ENCODE measurements around the gene SMYD3.

SMYD3 gene

GRCh38 chr1:246383791-246384190, 123.3 kb downstream of the SMYD3 start:
- no peaks in the 10 kb centered on the region for H3K27me3 ChIP-seq (ENCODE audit: insufficient read depth, low read length, poor library complexity)
- DNase-seq = no peak
- H4K20me1 ChIP-seq (ENCODE audit: insufficient read depth, low read length) = 0 out of 2 replicates have a peak, but pooled peaks cover 5% of the 10 kb centered on the region
- no peak overlapping the region for H3K4me3 ChIP-seq (ENCODE audit: low read depth in 1 of 2, low read length in 2 of 2)
- no peaks in the 10 kb centered on the region for H3K4me1 ChIP-seq (ENCODE audit: insufficient read depth, low read length)
- ATAC-seq (ENCODE audit: insufficient read depth, low read depth) = no peak
- peaks cover 10% of the 10 kb centered on the region for H3K79me2 ChIP-seq (ENCODE audit: insufficient read depth, low read length)
- no peaks in the 10 kb centered on the region for H3K9me3 ChIP-seq (ENCODE audit: insufficient read depth, low read length, severe bottlenecking)
- H3K4me2 ChIP-seq (ENCODE audit: insufficient read depth, low read length) = no peak overlapping the region
- H3K36me3 ChIP-seq (ENCODE audit: insufficient read depth, low read length) = no peaks in the 10 kb centered on the region
- TF ChIP-seq, protein P1, sequence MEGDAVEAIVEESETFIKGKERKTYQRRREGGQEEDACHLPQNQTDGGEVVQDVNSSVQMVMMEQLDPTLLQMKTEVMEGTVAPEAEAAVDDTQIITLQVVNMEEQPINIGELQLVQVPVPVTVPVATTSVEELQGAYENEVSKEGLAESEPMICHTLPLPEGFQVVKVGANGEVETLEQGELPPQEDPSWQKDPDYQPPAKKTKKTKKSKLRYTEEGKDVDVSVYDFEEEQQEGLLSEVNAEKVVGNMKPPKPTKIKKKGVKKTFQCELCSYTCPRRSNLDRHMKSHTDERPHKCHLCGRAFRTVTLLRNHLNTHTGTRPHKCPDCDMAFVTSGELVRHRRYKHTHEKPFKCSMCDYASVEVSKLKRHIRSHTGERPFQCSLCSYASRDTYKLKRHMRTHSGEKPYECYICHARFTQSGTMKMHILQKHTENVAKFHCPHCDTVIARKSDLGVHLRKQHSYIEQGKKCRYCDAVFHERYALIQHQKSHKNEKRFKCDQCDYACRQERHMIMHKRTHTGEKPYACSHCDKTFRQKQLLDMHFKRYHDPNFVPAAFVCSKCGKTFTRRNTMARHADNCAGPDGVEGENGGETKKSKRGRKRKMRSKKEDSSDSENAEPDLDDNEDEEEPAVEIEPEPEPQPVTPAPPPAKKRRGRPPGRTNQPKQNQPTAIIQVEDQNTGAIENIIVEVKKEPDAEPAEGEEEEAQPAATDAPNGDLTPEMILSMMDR (IDR thresholded peaks at IDR 0.05; ENCODE audit: borderline replicate concordance, extremely low read depth, low read length, poor library complexity, severe bottlenecking) = no peak
- no peak for TF ChIP-seq EZH2 (IDR thresholded peaks at IDR 0.05; ENCODE audit: borderline replicate concordance, low read depth, low read length, severe bottlenecking)
- H3K9ac ChIP-seq (ENCODE audit: low read depth, low read length) = no peak overlapping the region
- H3K27ac ChIP-seq (ENCODE audit: low read length) = no peak overlapping the region
- H2AFZ ChIP-seq (ENCODE audit: low read depth, low read length) = no peak overlapping the region

- TF ChIP-seq, protein P1 (IDR thresholded peaks at IDR 0.05; ENCODE audit: borderline replicate concordance, extremely low read depth, low read length, poor library complexity, severe bottlenecking) = no peak
- TF ChIP-seq EZH2 (IDR thresholded peaks at IDR 0.05; ENCODE audit: borderline replicate concordance, low read depth, low read length, severe bottlenecking) = no peak
- Histone ChIP-seq H3K9me3 (ENCODE audit: insufficient read depth, low read length, severe bottlenecking) (no peaks in the 10 kb centered on the region), H2AFZ (ENCODE audit: low read depth, low read length) (no peak overlapping the region), H3K27me3 (ENCODE audit: insufficient read depth, low read length, poor library complexity) (no peaks in the 10 kb centered on the region), H3K4me1 (ENCODE audit: insufficient read depth, low read length) (no peaks in the 10 kb centered on the region), H4K20me1 (ENCODE audit: insufficient read depth, low read length) (0 out of 2 replicates have a peak, but pooled peaks cover 5% of the 10 kb centered on the region), H3K4me3 (ENCODE audit: low read depth in 1 of 2, low read length in 2 of 2) (no peak overlapping the region), H3K9ac (ENCODE audit: low read depth, low read length) (no peak overlapping the region), H3K79me2 (ENCODE audit: insufficient read depth, low read length) (peaks cover 10% of the 10 kb centered on the region), H3K27ac (ENCODE audit: low read length) (no peak overlapping the region), H3K36me3 (ENCODE audit: insufficient read depth, low read length) (no peaks in the 10 kb centered on the region), H3K4me2 (ENCODE audit: insufficient read depth, low read length) (no peak overlapping the region)
- ATAC-seq (ENCODE audit: insufficient read depth, low read depth) (no peak), DNase-seq (no peak)
These were observed 123.9 kb downstream of the SMYD3 start for GRCh38 chr1:246383239-246383589.

- Histone ChIP-seq H3K4me1 (ENCODE audit: insufficient read depth, low read length) (no peaks in the 10 kb centered on the region), H2AFZ (ENCODE audit: low read depth, low read length) (no peak overlapping the region), H3K9me3 (ENCODE audit: insufficient read depth, low read length, severe bottlenecking) (no peaks in the 10 kb centered on the region), H3K4me2 (ENCODE audit: insufficient read depth, low read length) (no peak overlapping the region), H3K36me3 (ENCODE audit: insufficient read depth, low read length) (no peaks in the 10 kb centered on the region), H3K27me3 (ENCODE audit: insufficient read depth, low read length, poor library complexity) (no peaks in the 10 kb centered on the region), H3K9ac (ENCODE audit: low read depth, low read length) (no peak overlapping the region), H3K79me2 (ENCODE audit: insufficient read depth, low read length) (peaks cover 10% of the 10 kb centered on the region), H3K27ac (ENCODE audit: low read length) (no peak overlapping the region), H3K4me3 (ENCODE audit: low read depth in 1 of 2, low read length in 2 of 2) (no peak overlapping the region), H4K20me1 (ENCODE audit: insufficient read depth, low read length) (0 out of 2 replicates have a peak, but pooled peaks cover 5% of the 10 kb centered on the region)
- DNase-seq (no peak), ATAC-seq (ENCODE audit: insufficient read depth, low read depth) (no peak)
- TF ChIP-seq, protein P1 (IDR thresholded peaks at IDR 0.05; ENCODE audit: borderline replicate concordance, extremely low read depth, low read length, poor library complexity, severe bottlenecking) = no peak
- TF ChIP-seq EZH2 (IDR thresholded peaks at IDR 0.05; ENCODE audit: borderline replicate concordance, low read depth, low read length, severe bottlenecking) = no peak
These were observed 124.4 kb downstream of the SMYD3 start for GRCh38 chr1:246382589-246383238.

Data from DND-41 (cell line).